Measurements from ENCODE around the gene RXRA.

GRCh38 chr9:134366223-134367031 lies 40.2 kb downstream of the RXRA start:
- TF ChIP-seq ELF4 (IDR thresholded peaks at IDR 0.05) (no peak), SP1 (IDR thresholded peaks at IDR 0.05) (no peak), TARDBP (IDR thresholded peaks at IDR 0.05) (no peak), BHLHE40 (IDR thresholded peaks at IDR 0.05; ENCODE audit: borderline replicate concordance) (no peak), SUZ12 (IDR thresholded peaks at IDR 0.05) (no peak), NFRKB (IDR thresholded peaks at IDR 0.05) (no peak), ZNF384 (IDR thresholded peaks at IDR 0.05) (no peak), L3MBTL2 (conservative IDR thresholded peaks at IDR 0.05) (no peak), FOXM1 (IDR thresholded peaks at IDR 0.05; ENCODE audit: borderline replicate concordance) (no peak), FOXK2 (IDR thresholded peaks at IDR 0.05) (no peak), ARNT (IDR thresholded peaks at IDR 0.05) (no peak), LEF1 (IDR thresholded peaks at IDR 0.05; ENCODE audit: borderline replicate concordance) (no peak), HDGF (IDR thresholded peaks at IDR 0.05; ENCODE audit: borderline replicate concordance) (no peak)
